A549 (cell line): ENCODE data around the gene PDE6C.

Experiments
- CEBPB ChIP-seq, 2 experiments: fragments of >200 bp in 1 of 2; sonication (Bioruptor Twin) in 1 of 2; formaldehyde crosslinking in 1 of 2; IDR thresholded peaks; 2 replicates each; pipeline ENCODE4 v1.6.1; 2012 to 2016
- EP300 ChIP-seq, 2 experiments: fragments of >200 bp; sonication (Bioruptor Twin); formaldehyde crosslinking; IDR thresholded peaks; 2 replicates in 1 of 2; 3 replicates in 1 of 2; pipeline ENCODE4 v1.6.1; 2016 to 2017
- HOXB13 ChIP-seq: fragments of 250-450 bp; sonication (Bioruptor Pico); IDR thresholded peaks from 2 replicates; pipeline ENCODE4 v1.5.0; 2020; ENCODE audit warnings: low read depth, mild to moderate bottlenecking, moderate library complexity
- MAFK ChIP-seq: fragments of 450-650 bp; IDR thresholded peaks from 2 replicates; pipeline ENCODE4 v1.6.1; 2014; ENCODE audit not compliant: partially characterized antibody
- NFE2L2 ChIP-seq: fragments of 150-350 bp; conservative IDR thresholded peaks from 2 replicates; pipeline ENCODE4 v1.6.1; 2014; ENCODE audit warnings: low read length
- PHF8 ChIP-seq: fragments of 200-600 bp; sonication (generic); IDR thresholded peaks from 2 replicates; pipeline ENCODE4 v1.6.1; 2016; ENCODE audit warnings: low read depth, mild to moderate bottlenecking, antibody characterized with exemption, moderate library complexity, borderline replicate concordance
- POLR2A ChIP-seq: IDR thresholded peaks from 2 replicates; pipeline ENCODE4 v1.6.1; 2012; ENCODE audit warnings: mild to moderate bottlenecking, low read length
- POLR2AphosphoS2 ChIP-seq: conservative IDR thresholded peaks from 2 replicates; pipeline ENCODE4 v1.6.1; 2012; ENCODE audit warnings: low read length, improper control_type of control experiment, inconsistent platforms
- RFX5 ChIP-seq: fragments of 450-650 bp; IDR thresholded peaks from 2 replicates; pipeline ENCODE4 v1.7.1; 2014; ENCODE audit warnings: antibody characterized with exemption, mild to moderate bottlenecking, moderate library complexity
- RNF2 ChIP-seq: fragments of 200-600 bp; sonication (generic); IDR thresholded peaks from 2 replicates; pipeline ENCODE4 v1.6.1; 2016; ENCODE audit warnings: low read depth, mild to moderate bottlenecking, antibody characterized with exemption, moderate library complexity, borderline replicate concordance
- TF ChIP-seq, protein P1 (sequence below): fragments of 200-600 bp; sonication (generic); IDR thresholded peaks from 2 replicates; pipeline ENCODE4 v1.6.1; 2016; ENCODE audit warnings: antibody characterized with exemption, mild to moderate bottlenecking, moderate library complexity
- TF ChIP-seq, protein P2 (sequence below): fragments of 250-450 bp; sonication (Bioruptor Pico); IDR thresholded peaks from 2 replicates; pipeline ENCODE4 v1.5.0; 2021; ENCODE audit warnings: mild to moderate bottlenecking, moderate library complexity, borderline replicate concordance
- TF ChIP-seq, protein P3 (sequence below): fragments of >200 bp; sonication (Bioruptor Twin); formaldehyde crosslinking; IDR thresholded peaks from 3 replicates; pipeline ENCODE4 v1.5.1; 2016
- TF ChIP-seq, protein P4 (sequence below): IDR thresholded peaks from 2 replicates; pipeline ENCODE4 v1.6.1; 2012

DNA sequence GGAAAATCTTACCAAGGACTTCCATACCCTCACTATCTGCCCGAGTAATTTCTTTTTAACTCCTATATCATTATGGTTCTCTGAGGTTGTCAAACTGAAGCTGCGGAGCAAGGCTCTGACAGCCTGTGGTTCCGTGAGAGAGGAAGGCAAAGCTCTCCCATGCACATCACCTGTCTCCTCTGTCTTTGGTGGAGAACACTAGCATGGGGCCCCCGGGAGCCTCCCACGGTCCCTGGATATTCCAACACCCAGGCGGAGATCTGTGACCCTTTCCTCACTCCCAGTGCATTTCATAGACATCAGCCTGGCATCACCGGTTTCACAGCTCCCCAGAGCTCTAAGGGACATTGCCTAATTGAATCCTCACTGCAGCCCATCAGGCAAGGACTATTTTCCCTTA lies 21.7 kb upstream of the PDE6C start:
- no peak for TF ChIP-seq PHF8
- no peak for TF ChIP-seq RNF2
- TF ChIP-seq, protein P1, sequence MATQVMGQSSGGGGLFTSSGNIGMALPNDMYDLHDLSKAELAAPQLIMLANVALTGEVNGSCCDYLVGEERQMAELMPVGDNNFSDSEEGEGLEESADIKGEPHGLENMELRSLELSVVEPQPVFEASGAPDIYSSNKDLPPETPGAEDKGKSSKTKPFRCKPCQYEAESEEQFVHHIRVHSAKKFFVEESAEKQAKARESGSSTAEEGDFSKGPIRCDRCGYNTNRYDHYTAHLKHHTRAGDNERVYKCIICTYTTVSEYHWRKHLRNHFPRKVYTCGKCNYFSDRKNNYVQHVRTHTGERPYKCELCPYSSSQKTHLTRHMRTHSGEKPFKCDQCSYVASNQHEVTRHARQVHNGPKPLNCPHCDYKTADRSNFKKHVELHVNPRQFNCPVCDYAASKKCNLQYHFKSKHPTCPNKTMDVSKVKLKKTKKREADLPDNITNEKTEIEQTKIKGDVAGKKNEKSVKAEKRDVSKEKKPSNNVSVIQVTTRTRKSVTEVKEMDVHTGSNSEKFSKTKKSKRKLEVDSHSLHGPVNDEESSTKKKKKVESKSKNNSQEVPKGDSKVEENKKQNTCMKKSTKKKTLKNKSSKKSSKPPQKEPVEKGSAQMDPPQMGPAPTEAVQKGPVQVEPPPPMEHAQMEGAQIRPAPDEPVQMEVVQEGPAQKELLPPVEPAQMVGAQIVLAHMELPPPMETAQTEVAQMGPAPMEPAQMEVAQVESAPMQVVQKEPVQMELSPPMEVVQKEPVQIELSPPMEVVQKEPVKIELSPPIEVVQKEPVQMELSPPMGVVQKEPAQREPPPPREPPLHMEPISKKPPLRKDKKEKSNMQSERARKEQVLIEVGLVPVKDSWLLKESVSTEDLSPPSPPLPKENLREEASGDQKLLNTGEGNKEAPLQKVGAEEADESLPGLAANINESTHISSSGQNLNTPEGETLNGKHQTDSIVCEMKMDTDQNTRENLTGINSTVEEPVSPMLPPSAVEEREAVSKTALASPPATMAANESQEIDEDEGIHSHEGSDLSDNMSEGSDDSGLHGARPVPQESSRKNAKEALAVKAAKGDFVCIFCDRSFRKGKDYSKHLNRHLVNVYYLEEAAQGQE, result no peak
- TF ChIP-seq, protein P2, sequence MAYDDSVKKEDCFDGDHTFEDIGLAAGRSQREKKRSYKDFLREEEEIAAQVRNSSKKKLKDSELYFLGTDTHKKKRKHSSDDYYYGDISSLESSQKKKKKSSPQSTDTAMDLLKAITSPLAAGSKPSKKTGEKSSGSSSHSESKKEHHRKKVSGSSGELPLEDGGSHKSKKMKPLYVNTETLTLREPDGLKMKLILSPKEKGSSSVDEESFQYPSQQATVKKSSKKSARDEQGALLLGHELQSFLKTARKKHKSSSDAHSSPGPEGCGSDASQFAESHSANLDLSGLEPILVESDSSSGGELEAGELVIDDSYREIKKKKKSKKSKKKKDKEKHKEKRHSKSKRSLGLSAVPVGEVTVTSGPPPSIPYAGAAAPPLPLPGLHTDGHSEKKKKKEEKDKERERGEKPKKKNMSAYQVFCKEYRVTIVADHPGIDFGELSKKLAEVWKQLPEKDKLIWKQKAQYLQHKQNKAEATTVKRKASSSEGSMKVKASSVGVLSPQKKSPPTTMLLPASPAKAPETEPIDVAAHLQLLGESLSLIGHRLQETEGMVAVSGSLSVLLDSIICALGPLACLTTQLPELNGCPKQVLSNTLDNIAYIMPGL, result no peak
- TF ChIP-seq RFX5, result no peak
- no peak for TF ChIP-seq HOXB13
- TF ChIP-seq POLR2A, result no peak
- no peak for TF ChIP-seq POLR2AphosphoS2
- no peak for TF ChIP-seq NFE2L2
- TF ChIP-seq, protein P3, sequence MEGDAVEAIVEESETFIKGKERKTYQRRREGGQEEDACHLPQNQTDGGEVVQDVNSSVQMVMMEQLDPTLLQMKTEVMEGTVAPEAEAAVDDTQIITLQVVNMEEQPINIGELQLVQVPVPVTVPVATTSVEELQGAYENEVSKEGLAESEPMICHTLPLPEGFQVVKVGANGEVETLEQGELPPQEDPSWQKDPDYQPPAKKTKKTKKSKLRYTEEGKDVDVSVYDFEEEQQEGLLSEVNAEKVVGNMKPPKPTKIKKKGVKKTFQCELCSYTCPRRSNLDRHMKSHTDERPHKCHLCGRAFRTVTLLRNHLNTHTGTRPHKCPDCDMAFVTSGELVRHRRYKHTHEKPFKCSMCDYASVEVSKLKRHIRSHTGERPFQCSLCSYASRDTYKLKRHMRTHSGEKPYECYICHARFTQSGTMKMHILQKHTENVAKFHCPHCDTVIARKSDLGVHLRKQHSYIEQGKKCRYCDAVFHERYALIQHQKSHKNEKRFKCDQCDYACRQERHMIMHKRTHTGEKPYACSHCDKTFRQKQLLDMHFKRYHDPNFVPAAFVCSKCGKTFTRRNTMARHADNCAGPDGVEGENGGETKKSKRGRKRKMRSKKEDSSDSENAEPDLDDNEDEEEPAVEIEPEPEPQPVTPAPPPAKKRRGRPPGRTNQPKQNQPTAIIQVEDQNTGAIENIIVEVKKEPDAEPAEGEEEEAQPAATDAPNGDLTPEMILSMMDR, result no peak
- no peak for TF ChIP-seq EP300 (IDR thresholded peaks at IDR 0.05)
- no peak for TF ChIP-seq CEBPB (IDR thresholded peaks at IDR 0.05)
- TF ChIP-seq, protein P4, sequence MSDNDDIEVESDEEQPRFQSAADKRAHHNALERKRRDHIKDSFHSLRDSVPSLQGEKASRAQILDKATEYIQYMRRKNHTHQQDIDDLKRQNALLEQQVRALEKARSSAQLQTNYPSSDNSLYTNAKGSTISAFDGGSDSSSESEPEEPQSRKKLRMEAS, result no peak
- no peak for TF ChIP-seq MAFK
